Gastroesophageal sphincter (tissue), 4 donors: ENCODE data around the gene TRIM8. TPM values are rescaled to one million over a fixed set of nuclear protein-coding genes. Genes with fewer than 3 reads are reported as not detected.

ENCODE experiments used
- ATAC-seq: fragments of 150-250 bp; one replicate; pipeline ENCODE4 v1.9.1; 2016; ENCODE audit warnings: mild to moderate bottlenecking, moderate library complexity
- H3K27ac ChIP-seq, 4 donors: fragments of 200-600 bp; sonication (generic) in 3 of 4; 1 replicate in 3 of 4; 2 replicates in 1 of 4; pipeline ENCODE4 v1.5.1; 2016 to 2019
- H3K27me3 ChIP-seq: fragments of 200-600 bp; sonication (generic); one replicate; pipeline ENCODE4 v1.5.1; 2019
- H3K36me3 ChIP-seq, 2 donors: fragments of 200-600 bp; sonication (generic); one replicate each; pipeline ENCODE4 v1.5.1; 2019; ENCODE audit warnings: control low read depth in 1 of 2
- H3K4me1 ChIP-seq, 3 donors: fragments of 200-600 bp; sonication (generic); 1 replicate in 2 of 3; 2 replicates in 1 of 3; pipeline ENCODE4 v1.5.1; 2016 to 2019; ENCODE audit warnings: control low read depth in 2 of 3
- H3K4me3 ChIP-seq, 2 donors: fragments of 200-600 bp; sonication (generic); one replicate each; pipeline ENCODE4 v1.5.1; 2019; ENCODE audit warnings: mild to moderate bottlenecking in 1 of 2, moderate library complexity in 1 of 2
- H3K9me3 ChIP-seq, 3 donors: fragments of 200-600 bp; sonication (generic); one replicate each; pipeline ENCODE4 v1.5.1; 2017 to 2019; ENCODE audit warnings: control low read depth in 2 of 3
- EP300 ChIP-seq: sonication (generic); formaldehyde crosslinking; IDR thresholded peaks from one replicate; pipeline ENCODE4 v1.6.1; 2017; ENCODE audit warnings: antibody characterized with exemption, mild to moderate bottlenecking
- POLR2A ChIP-seq, 2 donors: fragments of 450-650 bp; IDR thresholded peaks; one replicate each; pipeline ENCODE4 v1.6.1; 2017; ENCODE audit warnings: antibody characterized with exemption in 2 of 2, mild to moderate bottlenecking in 2 of 2, moderate library complexity in 1 of 2
- POLR2AphosphoS5 ChIP-seq: sonication (generic); formaldehyde crosslinking; IDR thresholded peaks from one replicate; pipeline ENCODE4 v1.6.1; 2017; ENCODE audit warnings: antibody characterized with exemption
- WGBS, 2 donors: methylation state at CpG; one replicate each; pipeline ENCODE4 v1.1.5; 2018; ENCODE audit warnings: low coverage in 1 of 2; 5-methylcytosine and 5-hydroxymethylcytosine counted together
- total RNA-seq, 4 donors: library from RNA; depleted of rRNA; stranded (reverse); fragments of >200 nt; gene quantifications; one replicate each; pipeline ENCODE4 v1.1.0, GENCODE V29; 2016
- TF ChIP-seq, protein P1 (sequence below), 4 experiments: fragments of 200-600 bp in 2 of 4; fragments of 450-650 bp in 2 of 4; sonication (generic) in 1 of 4; IDR thresholded peaks; one replicate each; pipeline ENCODE4 v1.5.1; 2017 to 2019; ENCODE audit warnings: antibody characterized with exemption in 4 of 4, mild to moderate bottlenecking in 2 of 4, moderate library complexity in 2 of 4

Gene TRIM8
- total RNA-seq, 4 donors from 2014 or later: 96.7 to 171 (median 131) TPM

DNA sequence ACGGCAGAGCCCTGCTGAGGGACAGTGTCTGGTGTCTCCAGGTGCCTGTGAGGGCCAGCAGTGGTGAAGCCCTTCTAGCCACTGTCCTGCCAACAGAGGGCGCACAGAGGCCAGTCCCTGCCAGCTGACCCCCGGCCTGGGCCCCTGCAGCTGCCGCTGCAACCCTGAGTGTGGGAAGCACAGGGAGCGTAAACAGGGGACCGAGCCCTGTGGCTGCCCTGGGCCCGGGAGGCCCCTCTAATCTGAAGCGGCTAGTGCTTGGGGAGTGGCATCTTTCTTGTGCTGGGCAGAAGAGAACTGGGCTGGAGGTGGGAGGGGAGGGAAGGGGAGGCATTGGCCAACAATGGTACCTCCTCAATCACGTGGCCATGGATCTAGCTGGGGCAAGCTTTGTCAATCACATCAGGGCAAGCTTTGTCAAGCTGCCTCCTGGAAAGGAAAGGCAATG lies 34.6 kb downstream of the TRIM8 start:
- peaks cover 0 to 27% of the 10 kb centered on the region in 2 donors for H3K36me3 ChIP-seq
- H3K4me3 ChIP-seq: no peak overlapping the region
- no peaks in the 10 kb centered on the region for H3K27me3 ChIP-seq
- peak overlapping the region in 1 of 4 donors; percentile 7 for H3K27ac ChIP-seq
- TF ChIP-seq, protein P1, sequence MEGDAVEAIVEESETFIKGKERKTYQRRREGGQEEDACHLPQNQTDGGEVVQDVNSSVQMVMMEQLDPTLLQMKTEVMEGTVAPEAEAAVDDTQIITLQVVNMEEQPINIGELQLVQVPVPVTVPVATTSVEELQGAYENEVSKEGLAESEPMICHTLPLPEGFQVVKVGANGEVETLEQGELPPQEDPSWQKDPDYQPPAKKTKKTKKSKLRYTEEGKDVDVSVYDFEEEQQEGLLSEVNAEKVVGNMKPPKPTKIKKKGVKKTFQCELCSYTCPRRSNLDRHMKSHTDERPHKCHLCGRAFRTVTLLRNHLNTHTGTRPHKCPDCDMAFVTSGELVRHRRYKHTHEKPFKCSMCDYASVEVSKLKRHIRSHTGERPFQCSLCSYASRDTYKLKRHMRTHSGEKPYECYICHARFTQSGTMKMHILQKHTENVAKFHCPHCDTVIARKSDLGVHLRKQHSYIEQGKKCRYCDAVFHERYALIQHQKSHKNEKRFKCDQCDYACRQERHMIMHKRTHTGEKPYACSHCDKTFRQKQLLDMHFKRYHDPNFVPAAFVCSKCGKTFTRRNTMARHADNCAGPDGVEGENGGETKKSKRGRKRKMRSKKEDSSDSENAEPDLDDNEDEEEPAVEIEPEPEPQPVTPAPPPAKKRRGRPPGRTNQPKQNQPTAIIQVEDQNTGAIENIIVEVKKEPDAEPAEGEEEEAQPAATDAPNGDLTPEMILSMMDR (IDR thresholded peaks at IDR 0.05): peak in 2 of 4 experiments; percentile 37 to 68
- no peak for TF ChIP-seq POLR2AphosphoS5
- ATAC-seq: peak; percentile 19
- no peaks in the 10 kb centered on the region for H3K9me3 ChIP-seq
- no CpG with 5 or more reads among the region's 9 CpGs for WGBS, 2 donors
- H3K4me1 ChIP-seq: peaks cover 4 to 55% (median 35%) of the 10 kb centered on the region in 3 donors

DNA sequence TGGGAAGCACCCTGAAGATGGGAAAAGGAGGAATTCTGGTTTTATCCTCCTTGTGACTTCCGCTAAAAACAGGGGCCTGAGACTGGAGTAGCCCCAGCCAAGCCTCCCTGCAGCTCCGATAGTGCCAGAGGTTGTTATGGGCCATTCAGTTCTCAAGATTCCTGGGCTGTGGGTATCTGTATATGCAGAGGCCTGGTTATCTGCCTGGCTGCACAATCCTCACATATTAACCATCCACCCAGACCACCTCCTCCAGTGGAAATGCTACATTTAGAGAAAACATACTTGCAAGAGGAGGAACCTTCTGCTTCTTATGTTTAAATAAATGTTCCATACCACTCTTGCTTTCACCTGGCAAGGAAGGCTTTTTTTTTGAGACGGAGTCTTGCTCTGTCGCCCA lies 35.3 kb downstream of the TRIM8 start:
- no peak for ATAC-seq
- Histone ChIP-seq H3K27me3 (no peaks in the 10 kb centered on the region), H3K36me3 (peaks cover 0 to 34% of the 10 kb centered on the region in 2 donors), H3K27ac (no peak overlapping the region), H3K4me1 (peaks cover 2 to 48% (median 27%) of the 10 kb centered on the region in 3 donors), H3K4me3 (no peak overlapping the region), H3K9me3 (no peaks in the 10 kb centered on the region)
- TF ChIP-seq, protein P1 (IDR thresholded peaks at IDR 0.05): no peak
- TF ChIP-seq POLR2A (IDR thresholded peaks at IDR 0.05) (no peak), EP300 (no peak), POLR2AphosphoS5 (no peak)
- WGBS, 2 donors: 92 to 93% methylated on average over 3 to 4 of the region's 4 CpGs

DNA sequence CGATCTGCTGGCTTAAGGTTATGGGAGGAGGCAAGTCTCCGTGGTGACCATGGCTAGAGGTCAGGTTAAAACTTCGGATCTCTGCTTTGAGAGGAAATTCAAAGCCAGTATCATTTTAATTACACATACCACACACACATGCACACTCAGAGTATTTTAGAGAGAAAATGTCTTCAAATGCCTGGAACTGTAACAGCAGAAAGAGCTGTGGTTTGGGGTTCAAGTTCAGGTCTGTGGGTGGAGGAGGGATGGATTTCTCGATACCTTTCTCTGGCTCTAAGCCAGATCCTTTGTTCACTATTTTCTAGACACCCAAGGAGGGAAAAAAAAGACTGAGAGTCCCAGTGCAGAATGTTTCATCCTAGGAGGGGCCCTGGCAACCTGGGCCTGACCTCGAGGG lies 37.4 kb downstream of the TRIM8 start:
- Histone ChIP-seq H3K4me3 (no peak overlapping the region), H3K27me3 (no peaks in the 10 kb centered on the region), H3K36me3 (peaks cover 0 to 48% of the 10 kb centered on the region in 2 donors), H3K4me1 (peaks cover 0 to 27% (median 10%) of the 10 kb centered on the region in 3 donors), H3K9me3 (no peaks in the 10 kb centered on the region), H3K27ac (no peak overlapping the region)
- ATAC-seq: no peak
- TF ChIP-seq EP300 (no peak), POLR2AphosphoS5 (no peak), POLR2A (IDR thresholded peaks at IDR 0.05) (no peak)
- TF ChIP-seq, protein P1 (IDR thresholded peaks at IDR 0.05): no peak
- 58 to 60% methylated on average over 4 of the region's 5 CpGs for WGBS, 2 donors

DNA sequence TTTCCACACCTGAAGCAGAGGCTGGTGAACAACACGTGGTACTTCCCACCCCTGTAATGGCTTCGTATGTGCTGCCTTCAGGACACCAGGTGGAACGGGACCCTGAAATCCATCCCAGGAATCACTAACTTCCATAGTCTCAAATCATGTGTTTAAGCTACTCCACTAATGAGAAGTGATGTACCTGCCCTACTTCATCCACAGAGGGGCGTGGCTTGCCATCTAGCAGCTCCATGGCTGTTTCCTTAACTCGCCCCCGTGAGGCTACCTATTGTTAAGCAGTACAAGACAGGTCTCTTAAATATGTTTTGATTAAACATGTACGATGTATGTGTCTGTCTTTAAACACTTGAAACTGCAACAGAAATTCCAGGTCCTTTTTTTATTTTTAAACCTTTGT lies 38.1 kb downstream of the TRIM8 start:
- peaks cover 0 to 20% (median 3%) of the 10 kb centered on the region in 3 donors for H3K4me1 ChIP-seq
- H3K36me3 ChIP-seq: peaks cover 0 to 54% of the 10 kb centered on the region in 2 donors
- no peak overlapping the region for H3K4me3 ChIP-seq
- TF ChIP-seq POLR2A (IDR thresholded peaks at IDR 0.05) (no peak), EP300 (no peak), POLR2AphosphoS5 (no peak)
- TF ChIP-seq, protein P1 (IDR thresholded peaks at IDR 0.05): no peak
- no peaks in the 10 kb centered on the region for H3K27me3 ChIP-seq
- H3K9me3 ChIP-seq: no peaks in the 10 kb centered on the region
- H3K27ac ChIP-seq: no peak overlapping the region
- no peak for ATAC-seq
- 80 to 87% methylated on average over 2 to 6 of the region's 7 CpGs for WGBS, 2 donors

DNA sequence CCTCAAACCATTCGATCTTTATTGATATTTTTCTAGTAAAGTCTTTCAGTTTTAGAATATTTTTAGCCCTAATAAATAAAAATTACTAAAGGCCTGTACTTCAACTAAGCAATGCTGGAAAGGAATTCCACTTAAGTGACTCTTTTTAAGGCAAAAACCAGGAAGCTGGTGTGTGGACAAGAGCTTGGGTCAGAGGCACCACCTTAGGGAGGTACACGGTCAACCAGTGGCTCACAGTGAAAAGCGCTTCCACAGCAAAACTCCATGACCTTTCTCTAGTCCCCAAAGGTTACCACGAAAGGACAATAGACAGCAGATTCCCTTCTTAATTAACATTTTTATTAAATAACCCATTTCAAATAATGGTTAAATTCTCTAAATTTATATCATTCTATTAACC lies 38.7 kb downstream of the TRIM8 start:
- TF ChIP-seq EP300 (no peak), POLR2A (IDR thresholded peaks at IDR 0.05) (no peak), POLR2AphosphoS5 (no peak)
- TF ChIP-seq, protein P1 (IDR thresholded peaks at IDR 0.05): no peak
- WGBS, 2 donors: 89 to 98% methylated on average over 4 of the region's 4 CpGs
- Histone ChIP-seq H3K27me3 (no peaks in the 10 kb centered on the region), H3K4me3 (no peak overlapping the region), H3K27ac (no peak overlapping the region), H3K4me1 (peaks cover 0 to 14% (median 0%) of the 10 kb centered on the region in 3 donors), H3K36me3 (peaks cover 0 to 59% of the 10 kb centered on the region in 2 donors), H3K9me3 (no peaks in the 10 kb centered on the region)
- no peak for ATAC-seq
